ENCODE results near the gene SUPT20HL2. TPM values are rescaled to one million over a fixed set of nuclear protein-coding genes. Genes with fewer than 3 reads are reported as not detected.
"Not testable (repeated sequence)": the region's sequence is repeated elsewhere in the genome, so short reads cannot be mapped to it uniquely, and the experiment has no call there.

The SUPT20HL2 gene
- not detected for polyA plus RNA-seq (2012; ENCODE audit: insufficient read depth, insufficient read length)

DNA sequence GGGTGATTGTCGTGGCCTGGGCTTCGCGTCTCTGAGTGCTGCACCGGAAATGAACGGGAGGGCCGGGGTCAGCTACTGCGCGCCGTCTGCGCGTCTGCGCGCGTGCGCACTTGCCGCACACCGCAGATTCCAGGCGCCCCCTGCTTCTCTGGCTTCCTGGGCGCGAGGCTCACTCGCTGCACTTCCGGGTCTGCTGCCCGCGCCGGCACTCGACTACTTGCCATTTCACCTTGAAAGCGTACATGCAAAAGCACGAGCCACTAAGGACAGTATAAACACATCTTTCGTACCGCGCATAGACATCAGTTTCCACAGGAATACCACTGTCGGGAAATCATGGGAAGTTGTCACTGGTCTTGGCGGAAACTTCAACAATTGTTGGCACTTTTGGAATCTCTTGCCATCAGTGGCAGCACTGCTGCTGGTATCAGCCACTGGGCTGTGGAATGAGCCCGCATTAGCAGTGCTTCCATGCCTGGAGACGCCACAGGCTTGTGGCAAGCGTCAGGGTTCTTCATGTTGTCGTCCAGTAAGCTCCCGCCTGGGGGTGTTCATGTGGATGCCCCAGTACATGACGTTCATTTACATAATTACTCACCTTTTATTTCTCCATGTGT, at the start of gene SUPT20HL2:
SUPT20HL2 (minus strand) TSS at position 51 of the 617 bp plus-strand sequence. CDS start 754 bp downstream, outside the sequence.
- no peak within 1 kb of the TSS for H3K4me3 ChIP-seq (ENCODE audit: low read length)
- no peak for DNase-seq (ENCODE audit: low read depth, low spot score)

DNA sequence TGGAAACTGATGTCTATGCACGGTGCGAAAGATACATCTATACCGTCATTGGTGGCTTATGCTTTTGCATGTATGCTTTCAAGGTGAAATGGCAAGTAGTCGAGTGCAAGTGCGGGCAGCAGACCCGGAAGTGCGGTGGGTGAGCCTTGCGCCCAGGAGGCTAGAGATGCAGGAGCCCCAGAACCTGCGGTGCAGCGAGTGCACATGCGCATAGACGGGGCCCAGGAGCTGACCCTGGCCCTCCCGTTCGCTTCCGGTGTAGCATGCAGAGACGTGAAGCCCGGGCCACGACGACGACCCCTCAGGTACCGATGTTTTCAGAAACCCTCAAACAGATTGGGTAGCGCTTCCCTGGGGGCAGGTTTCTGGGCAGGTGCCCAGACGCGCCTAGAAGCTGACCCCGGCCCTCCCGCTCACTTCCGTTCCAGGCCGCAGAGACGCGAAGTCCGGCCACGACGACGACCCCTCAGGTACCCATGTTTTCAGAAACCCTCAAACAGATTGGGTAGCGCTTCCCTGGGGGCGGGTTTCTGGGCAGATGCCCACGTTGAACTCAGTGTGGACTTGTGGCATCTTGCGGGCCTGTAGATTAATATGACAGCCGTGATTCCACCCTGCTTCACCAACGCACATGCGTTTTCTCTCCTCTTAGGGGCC, 48.3 kb upstream of the SUPT20HL2 start:
- not testable (repeated sequence) for H3K4me3 ChIP-seq (ENCODE audit: low read length); DNase-seq (ENCODE audit: low read depth, low spot score)

DNA sequence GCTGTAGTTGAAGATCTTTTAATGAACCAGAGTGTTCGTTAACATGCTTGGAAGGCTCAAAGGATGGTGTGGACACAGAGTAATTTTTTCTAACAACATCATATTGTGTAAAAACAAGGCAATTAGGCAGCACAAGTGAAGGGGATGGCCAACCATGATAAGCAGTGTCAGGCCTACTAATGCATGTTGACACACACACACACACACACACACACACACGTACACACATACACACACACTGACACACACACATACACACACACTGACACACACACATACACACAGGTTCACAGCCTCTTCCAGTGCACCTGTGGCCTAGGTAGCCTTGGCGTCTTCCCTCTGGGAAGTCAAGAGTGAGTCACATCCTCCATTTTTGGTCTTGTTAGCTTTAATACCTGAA, 46.4 kb upstream of the SUPT20HL2 start, which contains the start of gene SUPT20HL1:
SUPT20HL1 (plus strand) TSS at position 368 of the 400 bp plus-strand sequence. CDS start 2,122 bp downstream, outside the sequence.
- no peak for DNase-seq (ENCODE audit: low read depth, low spot score)
- no peak within 1 kb of the TSS for H3K4me3 ChIP-seq (ENCODE audit: low read length)

DNA sequence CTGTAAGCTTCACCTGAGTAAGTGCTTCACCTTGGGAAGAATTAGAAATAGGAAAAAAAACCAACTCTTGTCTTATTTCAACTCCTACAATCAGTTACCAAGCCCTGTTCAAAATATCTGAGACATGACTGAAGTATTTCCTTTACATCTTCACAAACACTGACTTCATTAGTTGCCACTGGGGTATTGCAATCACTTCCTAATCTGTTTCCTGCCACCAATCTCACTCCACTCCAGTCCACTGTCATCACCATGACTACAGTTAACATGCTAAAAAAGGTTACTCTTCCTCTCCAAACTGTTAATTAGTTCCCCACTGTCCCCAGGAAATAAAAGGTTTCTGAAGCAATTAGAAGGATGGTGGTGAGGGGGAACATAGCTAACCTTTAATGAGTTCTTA, 43.2 kb upstream of the SUPT20HL2 start:
- no peak for DNase-seq (ENCODE audit: low read depth, low spot score)
- H3K4me3 ChIP-seq (ENCODE audit: low read length): no peak overlapping the region

DNA sequence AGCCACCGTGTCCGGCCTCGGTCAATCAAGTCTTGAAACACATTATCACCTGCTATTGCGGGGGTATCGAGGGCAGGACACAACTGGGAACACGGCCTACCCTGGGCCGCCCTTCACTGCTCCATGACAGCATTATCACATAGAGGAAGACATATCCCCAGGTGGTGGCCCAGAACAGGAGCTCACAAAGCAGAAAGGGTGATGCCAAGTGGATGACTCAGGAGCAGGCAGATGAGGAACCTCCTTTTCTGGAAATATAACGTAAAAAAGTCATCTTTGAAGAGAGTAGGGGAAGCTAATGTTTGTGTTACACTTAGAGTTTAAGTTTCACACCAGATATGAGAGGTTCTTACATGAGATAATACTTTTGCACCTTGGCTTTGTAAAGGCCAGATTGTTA, 41.2 kb upstream of the SUPT20HL2 start:
- H3K4me3 ChIP-seq (ENCODE audit: low read length): no peak overlapping the region
- DNase-seq (ENCODE audit: low read depth, low spot score): no peak

DNA sequence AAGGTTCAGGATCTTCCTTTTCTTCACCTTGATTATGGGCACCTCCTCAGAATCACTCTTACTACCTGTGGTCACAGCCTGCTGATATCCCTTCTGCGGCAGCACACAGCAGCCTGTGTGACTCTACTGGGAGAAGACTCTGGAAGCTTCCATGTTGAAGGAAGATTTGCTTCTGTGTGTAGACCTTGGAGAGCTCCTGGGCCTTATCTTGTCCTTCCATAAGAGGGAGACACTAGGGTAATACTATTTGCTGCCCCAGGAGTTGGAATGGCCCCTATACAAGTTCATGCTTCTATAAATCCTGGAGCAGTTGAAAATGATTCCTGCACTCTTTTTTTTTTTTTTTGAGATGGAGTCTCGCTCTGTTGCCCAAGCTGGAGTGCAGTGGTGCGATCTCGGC, 36.3 kb upstream of the SUPT20HL2 start:
- DNase-seq (ENCODE audit: low read depth, low spot score): no peak

DNA sequence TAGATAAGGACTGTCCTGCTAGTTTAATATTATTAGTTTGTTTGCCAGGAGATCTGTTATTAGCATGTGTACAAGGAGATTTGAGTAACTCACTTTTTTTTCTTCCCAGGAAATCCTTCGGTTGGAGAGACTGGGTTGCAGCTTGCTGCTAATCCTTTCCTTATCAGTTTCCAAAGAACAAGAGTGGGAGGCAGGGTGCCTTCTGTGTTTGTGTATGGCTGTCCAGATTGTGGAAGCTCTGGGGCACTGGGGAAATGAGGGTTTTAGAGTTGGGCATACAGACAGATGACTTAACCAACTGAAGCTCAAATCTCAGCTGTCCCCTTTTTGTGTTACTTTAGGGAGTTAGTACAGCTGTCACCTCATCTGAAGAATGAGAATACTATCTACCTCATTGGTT, 34.0 kb upstream of the SUPT20HL2 start:
- no peak overlapping the region for H3K4me3 ChIP-seq (ENCODE audit: low read length)
- DNase-seq (ENCODE audit: low read depth, low spot score): no peak

More for the DNA sequence above, 36.3 kb upstream of the SUPT20HL2 start:
- no peak overlapping the region for H3K4me3 ChIP-seq (ENCODE audit: low read length)

DNA sequence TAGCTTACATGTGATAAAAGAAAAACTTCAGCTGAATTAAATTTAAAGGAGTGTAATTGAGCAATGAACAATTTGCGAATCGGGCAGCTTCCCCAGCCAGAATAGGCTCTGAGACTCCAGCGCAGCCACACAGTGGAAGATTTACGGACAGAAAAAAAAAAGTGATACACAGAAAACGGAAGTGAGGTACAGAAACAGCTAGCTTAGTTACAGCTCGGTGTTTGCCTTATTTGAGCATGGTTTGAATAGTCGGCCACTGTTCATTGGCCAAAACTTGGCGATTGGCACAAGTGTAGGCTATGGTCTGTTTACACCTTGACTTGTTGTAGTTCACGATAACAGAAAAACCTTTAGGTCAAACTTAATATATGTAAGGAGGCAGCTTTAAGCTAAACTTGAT, 29.9 kb upstream of the SUPT20HL2 start:
- H3K4me3 ChIP-seq (ENCODE audit: low read length): no peak overlapping the region
- DNase-seq (ENCODE audit: low read depth, low spot score): no peak

DNA sequence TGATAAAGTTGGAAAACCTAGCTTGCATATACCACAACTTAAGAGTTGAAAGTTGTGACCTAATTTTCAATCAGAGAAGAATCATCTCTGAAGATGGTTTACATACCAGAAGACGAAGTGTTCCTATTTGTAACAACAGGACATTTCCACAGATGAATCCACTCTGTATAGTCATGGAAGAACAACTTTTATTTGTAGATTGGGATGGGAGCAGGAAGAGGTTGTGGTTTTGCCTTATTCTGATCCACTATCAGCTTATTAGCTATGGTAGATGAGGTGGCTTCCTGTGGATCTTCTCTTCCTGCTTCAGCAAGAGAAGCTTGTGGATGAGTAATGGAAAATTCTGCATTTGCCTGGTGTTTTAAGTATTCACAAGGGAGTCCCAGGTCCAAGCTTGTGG, 27.9 kb upstream of the SUPT20HL2 start:
- DNase-seq (ENCODE audit: low read depth, low spot score): no peak

DNA sequence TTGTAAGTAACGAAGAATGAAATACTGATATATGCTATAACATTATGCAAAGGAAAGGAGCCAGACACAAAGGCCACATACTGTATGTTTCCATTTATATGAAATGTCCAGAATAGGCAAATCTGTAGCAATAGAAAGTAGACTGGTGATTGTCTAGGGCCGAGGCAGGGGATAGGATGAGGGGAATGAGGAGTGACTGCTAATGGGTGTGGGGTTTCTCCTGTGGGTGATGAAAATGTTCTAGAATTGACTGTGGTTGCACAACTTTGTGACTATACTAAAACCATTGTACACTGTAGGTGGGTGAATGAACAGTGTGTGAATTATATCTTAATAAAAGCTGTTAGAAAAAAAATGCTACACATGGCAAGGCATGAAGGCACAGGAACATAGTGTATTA, 26.6 kb upstream of the SUPT20HL2 start:
- H3K4me3 ChIP-seq (ENCODE audit: low read length): no peak overlapping the region
- DNase-seq (ENCODE audit: low read depth, low spot score): no peak

More for the DNA sequence above, 27.9 kb upstream of the SUPT20HL2 start:
- H3K4me3 ChIP-seq (ENCODE audit: low read length): no peak overlapping the region

DNA sequence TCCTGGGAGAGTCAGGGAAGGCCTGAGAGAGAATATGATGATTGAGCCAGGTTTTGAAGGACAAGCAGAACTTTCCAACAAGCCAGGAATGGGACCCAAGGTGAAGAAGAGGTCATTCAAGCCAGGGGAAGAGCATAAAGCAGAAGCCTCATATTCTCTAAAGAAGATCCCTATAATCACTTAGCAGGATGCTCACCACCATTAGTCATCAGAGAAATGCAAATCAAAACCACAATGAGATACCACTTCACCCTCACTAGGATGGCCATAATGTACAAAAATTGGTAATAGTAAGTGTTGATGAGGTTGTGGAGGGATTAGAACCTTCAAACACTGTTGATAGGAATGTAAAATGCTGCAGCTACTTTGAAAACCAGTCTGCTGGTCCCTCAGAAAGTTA, 26.0 kb upstream of the SUPT20HL2 start:
- no peak for DNase-seq (ENCODE audit: low read depth, low spot score)
- no peak overlapping the region for H3K4me3 ChIP-seq (ENCODE audit: low read length)

DNA sequence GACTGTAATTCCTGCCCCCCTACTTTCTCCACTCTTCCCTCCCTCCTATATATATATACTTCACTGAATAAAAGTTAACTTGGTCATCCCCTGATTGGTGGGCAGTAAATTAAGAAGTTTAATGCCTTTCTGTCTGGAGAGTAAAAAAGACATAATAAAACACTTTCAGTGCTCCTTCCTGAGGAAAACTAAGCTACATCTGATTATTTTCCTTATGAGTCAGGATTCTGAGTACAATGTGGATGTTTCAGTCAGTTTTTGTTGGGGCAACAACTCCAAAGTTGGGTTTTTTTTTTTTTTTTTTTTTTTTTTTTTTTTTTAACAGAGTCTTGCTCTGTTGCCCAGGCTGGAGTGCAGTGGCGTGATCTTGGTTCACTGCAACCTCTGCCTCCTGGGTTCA, 22.0 kb upstream of the SUPT20HL2 start:
- H3K4me3 ChIP-seq (ENCODE audit: low read length): no peak overlapping the region
- DNase-seq (ENCODE audit: low read depth, low spot score): no peak

DNA sequence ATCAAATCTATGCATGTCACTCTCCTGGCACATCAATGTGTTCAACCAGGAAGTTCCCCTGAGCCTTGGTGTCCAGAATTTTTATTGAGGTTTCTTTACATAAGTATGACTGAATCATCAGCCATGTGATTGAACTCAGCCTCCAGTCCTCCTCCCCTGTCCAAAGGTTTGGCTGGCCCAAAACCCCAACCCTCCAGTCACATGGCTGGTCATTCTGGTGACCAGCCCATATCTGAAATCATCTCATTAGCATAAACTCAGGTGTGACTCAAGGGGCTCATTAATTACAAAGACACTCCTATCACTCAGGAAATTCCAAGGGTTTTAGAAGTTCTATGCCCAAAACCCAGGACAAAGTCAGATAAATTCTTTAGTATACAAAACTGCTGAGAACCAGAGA, 20.6 kb upstream of the SUPT20HL2 start:
- H3K4me3 ChIP-seq (ENCODE audit: low read length): no peak overlapping the region
- DNase-seq (ENCODE audit: low read depth, low spot score): no peak

DNA sequence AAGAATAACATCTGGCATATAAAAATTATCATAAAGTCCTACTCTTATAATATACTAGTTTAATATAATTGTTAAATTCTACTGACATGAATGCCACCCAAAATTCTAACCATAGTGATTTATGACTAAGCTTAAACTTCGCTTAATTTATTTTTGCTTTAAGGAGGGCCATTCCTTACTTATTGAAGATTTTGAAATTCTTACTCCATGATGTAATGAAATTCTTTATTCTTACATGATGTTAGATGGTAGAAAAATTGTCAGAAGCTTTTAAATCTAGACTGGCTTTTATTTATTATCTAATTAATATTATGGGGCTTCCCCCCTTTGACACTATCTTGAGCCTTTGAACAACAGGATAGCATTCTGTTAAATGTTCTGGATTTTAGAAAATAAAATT, 19.5 kb upstream of the SUPT20HL2 start:
- DNase-seq (ENCODE audit: low read depth, low spot score): no peak
- H3K4me3 ChIP-seq (ENCODE audit: low read length): no peak overlapping the region

DNA sequence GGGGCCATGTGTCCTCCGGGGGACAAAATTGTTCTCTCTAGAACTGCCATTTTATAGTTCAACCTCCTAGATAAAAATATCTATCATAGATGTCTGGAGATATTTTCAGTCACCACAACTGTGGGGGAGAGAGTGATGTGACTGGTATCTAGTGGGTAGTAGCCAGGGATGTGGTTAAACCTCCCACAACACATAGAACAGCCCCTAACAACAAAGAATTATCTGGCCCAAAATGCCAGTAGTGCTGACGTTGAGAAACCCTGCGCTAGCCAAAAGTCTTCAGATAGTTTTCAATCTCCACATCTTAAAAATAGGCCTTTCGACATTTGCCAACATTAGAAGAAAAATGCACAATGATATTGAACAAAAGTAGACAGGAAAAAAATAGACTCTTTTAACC, 19.0 kb upstream of the SUPT20HL2 start:
- DNase-seq (ENCODE audit: low read depth, low spot score): no peak
- H3K4me3 ChIP-seq (ENCODE audit: low read length): no peak overlapping the region

DNA sequence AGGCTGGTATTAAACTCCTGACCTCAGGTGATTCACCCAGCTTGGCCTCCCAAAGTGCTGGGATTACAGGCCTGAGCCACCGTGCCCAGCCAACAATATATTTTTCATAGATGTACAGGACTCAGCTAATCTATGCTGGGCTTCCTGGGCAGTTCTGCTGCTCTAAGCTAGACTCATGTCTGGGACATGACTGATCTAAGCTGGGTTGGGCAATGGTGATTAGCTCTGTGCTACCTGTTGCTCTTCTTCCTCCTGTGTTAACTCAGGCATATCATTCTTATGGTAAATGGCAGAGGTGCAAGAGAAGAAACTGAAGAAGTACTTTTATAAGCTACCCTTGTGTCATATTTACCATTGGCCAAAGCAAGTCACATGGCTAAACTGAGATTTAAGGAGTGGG, 11.4 kb upstream of the SUPT20HL2 start:
- H3K4me3 ChIP-seq (ENCODE audit: low read length): no peak overlapping the region
- DNase-seq (ENCODE audit: low read depth, low spot score): no peak

DNA sequence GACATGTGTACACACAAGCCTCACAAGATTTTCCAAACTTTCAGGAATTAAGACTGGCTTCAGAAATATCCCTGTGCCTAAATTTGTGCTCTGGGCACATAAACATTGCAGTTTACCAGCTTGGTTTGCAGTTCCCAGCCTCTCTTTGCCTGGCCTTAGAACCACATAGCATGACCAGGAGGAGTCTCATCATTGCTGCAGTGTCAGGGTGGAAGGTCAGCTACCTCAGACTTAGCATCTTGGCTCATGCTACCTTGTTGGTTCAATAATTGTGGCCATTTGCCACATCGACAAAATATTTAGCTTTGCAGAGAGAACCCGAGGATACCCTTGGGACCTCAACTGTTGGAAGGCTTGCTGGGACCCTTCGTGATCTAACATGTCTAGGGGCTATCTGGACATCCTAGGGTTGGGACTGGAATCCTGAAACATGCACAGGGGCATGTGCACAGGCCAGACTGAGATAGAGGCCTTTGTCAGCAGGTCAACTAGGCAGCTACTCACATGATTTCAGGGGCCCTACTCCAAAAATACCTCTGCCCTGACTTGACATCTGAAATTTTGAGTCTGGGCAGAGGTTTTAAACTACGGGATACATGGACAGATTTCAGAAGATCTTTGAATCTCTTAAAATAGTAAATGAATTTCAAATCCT, 8.0 kb upstream of the SUPT20HL2 start:
- DNase-seq (ENCODE audit: low read depth, low spot score): no peak
- no peak overlapping the region for H3K4me3 ChIP-seq (ENCODE audit: low read length)

DNA sequence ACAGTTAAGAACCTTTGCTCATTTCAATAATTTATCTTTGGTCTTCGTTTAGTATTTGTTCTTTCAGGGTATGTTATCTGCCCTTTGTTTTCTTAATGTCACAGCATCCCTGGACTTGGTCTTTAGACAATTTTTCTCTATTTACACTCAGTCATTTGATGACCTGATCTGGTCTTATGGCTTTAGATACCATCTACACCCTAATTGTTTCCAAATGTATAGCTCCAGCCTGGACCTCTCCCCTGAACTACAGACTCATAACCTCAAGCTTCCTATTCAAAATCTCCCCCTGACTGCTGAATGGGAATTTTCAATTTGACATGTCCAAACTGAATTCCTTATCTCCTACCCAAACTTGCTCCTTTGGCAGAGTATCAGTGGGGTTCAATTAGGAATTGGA, 3.7 kb upstream of the SUPT20HL2 start:
- H3K4me3 ChIP-seq (ENCODE audit: low read length): no peak overlapping the region
- no peak for DNase-seq (ENCODE audit: low read depth, low spot score)

DNA sequence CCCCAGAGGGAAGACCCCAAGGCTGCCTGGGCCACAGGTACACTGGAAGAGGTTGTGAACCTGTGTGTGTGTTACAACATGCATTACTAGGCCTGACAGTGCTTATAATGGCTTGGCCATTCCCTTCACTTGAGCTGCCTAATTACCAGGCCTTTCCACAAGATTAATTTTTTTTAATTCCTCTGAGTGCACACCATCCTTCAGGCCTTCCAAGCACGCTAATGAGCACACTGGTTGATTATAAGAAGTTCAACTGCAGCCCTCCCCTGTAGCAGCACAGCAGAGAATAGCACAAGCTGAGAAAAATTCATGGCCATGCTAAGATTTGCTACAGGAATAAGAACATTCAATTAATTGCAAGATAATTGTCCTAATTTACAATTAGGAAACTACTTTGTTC, 2.2 kb upstream of the SUPT20HL2 start:
- no peak for DNase-seq (ENCODE audit: low read depth, low spot score)
- no peak overlapping the region for H3K4me3 ChIP-seq (ENCODE audit: low read length)

DNA sequence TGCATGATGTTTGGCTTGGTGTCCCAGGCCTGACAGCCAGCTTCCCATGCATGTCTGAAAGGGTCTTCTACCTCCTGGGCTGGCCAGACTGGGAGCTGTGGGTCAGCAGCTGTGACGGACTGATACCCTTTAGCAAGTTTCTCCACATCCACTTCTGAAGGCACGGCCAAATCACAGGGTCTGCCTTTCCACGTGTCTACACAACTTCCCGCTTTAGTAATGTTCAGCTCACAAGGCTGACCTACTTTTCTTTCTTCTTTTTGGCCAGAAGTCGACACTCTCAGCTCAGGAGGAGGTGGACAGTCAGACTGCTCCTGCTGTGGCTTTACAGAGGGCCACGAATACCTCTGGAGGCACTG, 1.6 kb downstream of the SUPT20HL2 start:
- H3K4me3 ChIP-seq (ENCODE audit: low read length); DNase-seq (ENCODE audit: low read depth, low spot score): not testable (repeated sequence)

Measured in Jurkat, Clone E6-1 (cell line).